WTC11 (cell line): ENCODE results near the gene CPNE7.

ENCODE experiments used
- CREB1 ChIP-seq: sonication (generic); formaldehyde crosslinking; IDR thresholded peaks from 2 replicates; pipeline ENCODE4 v1.8.0; 2023; ENCODE audit warnings: mild to moderate bottlenecking, missing genetic modification reagents
- CREM ChIP-seq: sonication (generic); formaldehyde crosslinking; IDR thresholded peaks from 2 replicates; pipeline ENCODE4 v1.8.1; 2022; ENCODE audit warnings: mild to moderate bottlenecking, missing genetic modification reagents, moderate library complexity
- CTCF ChIP-seq: fragments of 200-600 bp; IDR thresholded peaks from 2 replicates; pipeline ENCODE4 v1.8.0; 2022; ENCODE audit warnings: antibody characterized with exemption
- ESRRA ChIP-seq: sonication (generic); formaldehyde crosslinking; IDR thresholded peaks from 2 replicates; pipeline ENCODE4 v1.8.1; 2022; ENCODE audit warnings: mild to moderate bottlenecking, missing genetic modification reagents, borderline replicate concordance
- FOXJ3 ChIP-seq: sonication (generic); formaldehyde crosslinking; IDR thresholded peaks from 2 replicates; pipeline ENCODE4 v1.9.0; 2021; ENCODE audit warnings: missing genetic modification reagents, mild to moderate bottlenecking, borderline replicate concordance
- NR1H2 ChIP-seq: sonication (generic); formaldehyde crosslinking; IDR thresholded peaks from 2 replicates; pipeline ENCODE4 v1.9.0; 2021; ENCODE audit warnings: mild to moderate bottlenecking, moderate library complexity, missing genetic modification reagents
- RELA ChIP-seq: sonication (generic); formaldehyde crosslinking; IDR thresholded peaks from 2 replicates; pipeline ENCODE4 v1.8.1; 2022; ENCODE audit warnings: missing genetic modification reagents, mild to moderate bottlenecking, borderline replicate concordance
- SMAD3 ChIP-seq: sonication (generic); formaldehyde crosslinking; IDR thresholded peaks from 2 replicates; pipeline ENCODE4 v1.8.0; 2022; ENCODE audit warnings: missing genetic modification reagents, mild to moderate bottlenecking, borderline replicate concordance
- USF2 ChIP-seq: sonication (generic); formaldehyde crosslinking; IDR thresholded peaks from 2 replicates; pipeline ENCODE4 v1.8.1; 2023; ENCODE audit warnings: mild to moderate bottlenecking, missing genetic modification reagents, moderate library complexity
- TF ChIP-seq, protein P1 (sequence below): sonication (generic); formaldehyde crosslinking; IDR thresholded peaks from 2 replicates; pipeline ENCODE4 v1.8.0; 2022; ENCODE audit warnings: mild to moderate bottlenecking, missing genetic modification reagents

DNA sequence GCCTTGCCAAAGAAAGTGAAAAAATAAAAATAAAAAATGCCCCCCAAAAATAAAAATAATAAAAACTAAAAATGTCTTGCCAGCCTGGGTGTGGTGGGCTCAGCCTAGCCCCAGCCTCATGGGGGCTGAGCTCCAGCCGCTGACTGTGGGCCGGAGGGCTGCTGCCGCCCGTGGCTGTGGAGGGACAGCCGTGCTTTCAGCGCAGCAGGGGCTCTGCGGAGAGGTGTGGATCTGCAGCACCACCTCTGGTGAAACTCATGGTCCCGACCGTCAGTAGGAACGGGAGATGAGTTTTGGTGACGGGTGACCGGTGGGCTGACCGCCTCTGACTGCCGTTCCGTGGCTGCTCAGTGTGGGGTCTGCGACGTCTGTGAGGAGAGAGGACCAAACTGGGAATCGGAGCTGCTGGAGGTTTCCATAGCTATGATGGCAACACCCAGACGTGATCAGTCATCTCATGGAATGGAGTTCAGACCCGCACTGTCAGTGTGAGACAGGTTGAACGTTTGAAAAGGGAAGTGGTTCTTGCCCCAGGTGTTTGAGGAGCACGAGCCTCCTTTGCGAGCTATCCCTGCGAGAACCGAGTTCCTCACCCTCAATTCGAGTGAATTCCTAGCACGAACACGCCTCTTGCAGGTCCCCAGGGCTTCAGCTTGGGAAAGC lies 27.1 kb upstream of the CPNE7 start:
- TF ChIP-seq CTCF (no peak), ESRRA (no peak), CREB1 (CRISPR knock-in tag) (no peak), RELA (no peak), NR1H2 (CRISPR knock-in tag) (no peak), SMAD3 (CRISPR knock-in tag) (no peak), CREM (no peak), FOXJ3 (no peak), USF2 (CRISPR knock-in tag) (no peak)
- TF ChIP-seq, protein P1, sequence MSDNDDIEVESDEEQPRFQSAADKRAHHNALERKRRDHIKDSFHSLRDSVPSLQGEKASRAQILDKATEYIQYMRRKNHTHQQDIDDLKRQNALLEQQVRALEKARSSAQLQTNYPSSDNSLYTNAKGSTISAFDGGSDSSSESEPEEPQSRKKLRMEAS = no peak
